Bladder microvascular endothelial cell (primary cell): ENCODE data around the gene NXPE3. TPM values are rescaled to one million over a fixed set of nuclear protein-coding genes. Genes with fewer than 3 reads are reported as not detected.

Experiments used
- total RNA-seq: library from RNA; depleted of rRNA; stranded (reverse); fragments of >200 nt; gene quantifications from 2 replicates; pipeline ENCODE4 v1.2.3, GENCODE V29; 2014

Gene NXPE3
- total RNA-seq, result 5.0 and 9.9 TPM in 2 replicates

GRCh38 chr3:101779047-101779821 lies at the start of gene NXPE3:
TSS of gene NXPE3 (plus strand) at chr3:101779211. CDS start at chr3:101785597, 6,386 bp downstream.

GRCh38 chr3:101848754-101849713 lies 70.0 kb downstream of the NXPE3 start, which contains the start of gene NFKBIZ:
TSS of gene NFKBIZ (plus strand) at chr3:101849514. CDS start at chr3:101849629, 115 bp downstream.

Other genes starting within 250 kb of the NXPE3 start
- gene TRMT10C, start 217.3 kb upstream of the NXPE3 start, total RNA-seq, result 18.8 and 25.6 TPM in 2 replicates
- gene PCNP, start 205.0 kb upstream of the NXPE3 start, total RNA-seq, result 59.9 and 79.7 TPM in 2 replicates
- gene ZBTB11, start 102.1 kb upstream of the NXPE3 start, total RNA-seq, result 12.8 and 30.5 TPM in 2 replicates
- 1,175 and 2,456 TPM in 2 replicates for gene RPL24, start 92.5 kb upstream of the NXPE3 start, total RNA-seq
- 5.2 and 12.3 TPM in 2 replicates for gene CEP97, start 54.6 kb upstream of the NXPE3 start, total RNA-seq
- 9.9 and 63.2 TPM in 2 replicates for gene NFKBIZ, start 70.3 kb downstream of the NXPE3 start, total RNA-seq